GM13976 (cell line): ENCODE measurements around the gene SMYD3.
"Not testable (repeated sequence)": the region's sequence is repeated elsewhere in the genome, so short reads cannot be mapped to it uniquely, and the experiment has no call there.

Experiments
- DNase-seq: peaks from one replicate; pipeline ENCODE4 v3.0.0; 2012; ENCODE audit warnings: low spot score
- CTCF ChIP-seq: IDR thresholded peaks from 2 replicates; pipeline ENCODE4 v1.5.1; 2012; ENCODE audit warnings: borderline replicate concordance, mild to moderate bottlenecking; ENCODE audit not compliant: insufficient read depth; ENCODE audit errors: extremely low read depth, missing control alignments, control extremely low read depth
- in situ Hi-C: fragments of 300-500 bp; cut with MboI; formaldehyde crosslinking; loops from one replicate; pipeline ENCODE4 v1.12.0; 2022; ENCODE audit warnings: low sequenced_read_pairs, mixed read lengths, inconsistent platforms; ENCODE audit not compliant: unreplicated experiment

SMYD3 gene

GRCh38 chr1:245827301-245827700 is 679.8 kb downstream of the SMYD3 start:
- TF ChIP-seq CTCF, result no peak
- no peak for DNase-seq
- in situ Hi-C loops, result no loop called here

GRCh38 chr1:245825128-245825901 is 681.8 kb downstream of the SMYD3 start:
- in situ Hi-C loops, result no loop called here
- TF ChIP-seq CTCF, result no peak
- no peak for DNase-seq

DNA sequence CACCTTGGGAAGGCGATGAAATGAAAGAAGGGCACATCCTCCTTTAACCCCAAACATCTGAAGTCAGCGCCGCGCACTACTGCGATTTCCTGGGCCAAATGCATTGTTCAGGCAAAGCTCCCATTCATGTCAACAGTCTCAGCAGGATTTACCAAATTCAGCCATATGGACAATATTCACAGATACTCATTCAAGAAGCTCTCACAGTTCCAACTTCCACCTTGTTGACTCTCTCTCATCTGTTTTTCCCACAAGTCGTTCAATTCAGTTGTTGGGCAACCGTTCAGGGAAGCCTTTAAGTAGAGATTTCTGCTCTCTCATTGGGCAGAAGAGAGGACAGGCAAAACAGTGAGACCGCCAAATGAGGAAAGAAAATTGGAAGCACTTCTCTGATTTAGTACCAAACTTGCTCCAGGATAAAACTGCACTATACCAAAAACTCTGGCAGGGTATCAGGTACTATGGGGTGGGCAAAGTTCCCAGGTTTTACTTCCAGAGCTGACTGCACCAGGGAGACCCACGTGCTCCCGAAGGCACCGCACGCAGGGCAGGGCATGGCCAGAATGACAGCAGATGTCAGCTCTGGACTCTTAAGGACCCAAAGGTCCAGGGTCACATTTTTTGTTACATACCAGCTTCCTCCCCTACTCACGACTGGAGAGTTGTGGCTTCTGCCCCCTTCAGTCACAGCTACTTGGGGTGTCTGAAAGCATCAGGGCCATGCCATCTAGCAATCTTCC is 683.5 kb downstream of the SMYD3 start:
- DNase-seq, result no peak
- in situ Hi-C loops, result no loop called here

GRCh38 chr1:245822996-245823395 is 684.1 kb downstream of the SMYD3 start:
- DNase-seq, result no peak
- no peak for TF ChIP-seq CTCF
- in situ Hi-C loops, result no loop called here

More for the DNA sequence above, 683.5 kb downstream of the SMYD3 start:
- TF ChIP-seq CTCF, result no peak

- in situ Hi-C loops, DNase-seq: not testable (repeated sequence)
Measured at GRCh38 chr1:245818363-245818762, 688.7 kb downstream of the SMYD3 start.

DNA sequence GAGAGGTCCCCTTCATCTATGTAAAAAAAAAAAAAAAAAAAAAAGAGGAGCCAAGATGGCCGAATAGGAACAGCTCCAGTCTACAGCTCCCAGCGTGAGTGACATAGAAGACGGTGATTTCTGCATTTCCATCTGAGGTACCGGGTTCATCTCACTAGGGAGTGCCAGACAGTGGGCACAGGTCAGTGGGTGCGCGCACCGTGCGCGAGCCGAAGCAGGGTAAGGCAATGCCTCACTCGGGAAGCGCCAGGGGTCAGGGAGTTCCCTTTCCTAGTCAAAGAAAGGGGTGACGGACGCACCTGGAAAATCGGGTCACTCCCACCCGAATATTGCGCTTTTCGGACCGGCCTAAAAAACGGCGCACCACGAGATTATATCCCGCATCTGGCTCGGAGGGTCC is 690.6 kb downstream of the SMYD3 start:
- in situ Hi-C loops, DNase-seq: not testable (repeated sequence)

GRCh38 chr1:245814651-245815050 is 692.4 kb downstream of the SMYD3 start:
- TF ChIP-seq CTCF, result no peak
- in situ Hi-C loops, result no loop called here
- no peak for DNase-seq
